Activated CD8-positive, alpha-beta memory T cell treated with anti-CD3 and anti-CD28 coated beads for 24 hours (primary cell): Measurements from ENCODE around the gene POPDC3.
"Not testable (repeated sequence)": the region's sequence is repeated elsewhere in the genome, so short reads cannot be mapped to it uniquely, and the experiment has no call there.

ENCODE experiments used
- DNase-seq: peaks from one replicate; pipeline ENCODE4 v3.0.0-alpha.2; 2020

The POPDC3 gene, protein sequence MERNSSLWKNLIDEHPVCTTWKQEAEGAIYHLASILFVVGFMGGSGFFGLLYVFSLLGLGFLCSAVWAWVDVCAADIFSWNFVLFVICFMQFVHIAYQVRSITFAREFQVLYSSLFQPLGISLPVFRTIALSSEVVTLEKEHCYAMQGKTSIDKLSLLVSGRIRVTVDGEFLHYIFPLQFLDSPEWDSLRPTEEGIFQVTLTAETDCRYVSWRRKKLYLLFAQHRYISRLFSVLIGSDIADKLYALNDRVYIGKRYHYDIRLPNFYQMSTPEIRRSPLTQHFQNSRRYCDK

DNA sequence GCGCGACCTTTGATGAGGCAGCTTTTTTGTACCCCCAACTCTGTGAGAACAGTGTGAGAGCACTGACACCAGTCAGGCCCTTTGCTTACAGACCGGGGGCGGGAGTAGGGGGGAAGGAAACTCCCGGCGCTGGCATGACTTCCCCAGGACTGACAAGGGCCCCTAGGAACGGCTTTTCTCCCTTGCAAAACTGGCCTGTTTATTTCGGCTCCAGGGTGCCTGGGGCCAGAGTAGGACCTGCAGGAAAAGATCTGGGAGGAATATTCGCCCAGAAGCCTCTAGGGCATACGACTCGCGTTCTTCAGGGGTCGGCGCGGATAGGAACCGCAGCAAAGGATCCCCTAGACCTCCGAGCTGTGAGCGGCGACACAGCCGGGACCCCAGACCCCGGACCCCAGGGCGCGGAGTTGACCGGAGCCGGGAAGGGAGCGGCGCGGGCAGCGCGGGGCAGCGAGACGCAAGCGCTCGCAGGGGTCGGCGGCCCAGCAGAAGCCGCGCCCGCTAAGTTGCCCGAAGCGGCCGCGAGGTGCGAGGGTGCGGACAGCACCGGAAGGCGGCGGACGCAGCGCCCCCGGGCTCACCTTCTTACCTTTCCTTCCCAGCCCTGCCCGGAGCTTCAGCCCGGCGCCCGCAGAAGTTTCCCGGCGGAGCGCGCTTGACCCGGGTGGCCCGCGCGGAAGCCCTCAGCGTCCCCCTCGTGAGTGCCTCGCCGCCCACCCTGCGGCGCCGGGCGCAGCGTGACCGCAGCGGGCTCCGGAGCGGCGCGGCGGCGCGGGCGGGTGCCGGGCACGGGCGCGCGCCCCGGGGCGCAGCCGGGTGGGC lies at the start of gene POPDC3:
TSS of gene POPDC3 (minus strand) at position 771 of the 822 bp plus-strand sequence. CDS start 18,105 bp downstream, outside the sequence.
- no peak for DNase-seq

DNA sequence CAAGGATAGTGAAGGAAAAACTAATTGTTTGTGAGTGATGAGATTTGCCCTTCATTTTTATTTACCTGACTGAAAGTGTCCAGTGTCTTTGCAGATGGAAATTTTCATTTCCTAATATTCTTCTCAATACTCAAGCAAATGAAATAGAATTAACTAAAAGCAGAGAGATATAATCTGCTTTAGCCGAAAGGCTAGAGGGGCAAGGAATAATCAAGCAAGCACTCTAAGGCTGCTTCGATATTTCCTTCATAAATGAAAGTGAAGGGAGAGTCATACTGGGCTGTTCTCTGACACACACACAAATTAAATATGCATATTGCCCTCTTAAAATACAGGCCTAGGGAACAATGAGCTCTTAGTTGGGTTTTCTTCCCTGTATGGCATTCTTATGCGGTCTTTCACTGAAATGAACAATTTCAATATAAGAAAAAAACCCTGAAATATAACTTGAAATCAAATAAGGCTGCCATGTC lies 47.5 kb upstream of the POPDC3 start:
- DNase-seq: no peak

DNA sequence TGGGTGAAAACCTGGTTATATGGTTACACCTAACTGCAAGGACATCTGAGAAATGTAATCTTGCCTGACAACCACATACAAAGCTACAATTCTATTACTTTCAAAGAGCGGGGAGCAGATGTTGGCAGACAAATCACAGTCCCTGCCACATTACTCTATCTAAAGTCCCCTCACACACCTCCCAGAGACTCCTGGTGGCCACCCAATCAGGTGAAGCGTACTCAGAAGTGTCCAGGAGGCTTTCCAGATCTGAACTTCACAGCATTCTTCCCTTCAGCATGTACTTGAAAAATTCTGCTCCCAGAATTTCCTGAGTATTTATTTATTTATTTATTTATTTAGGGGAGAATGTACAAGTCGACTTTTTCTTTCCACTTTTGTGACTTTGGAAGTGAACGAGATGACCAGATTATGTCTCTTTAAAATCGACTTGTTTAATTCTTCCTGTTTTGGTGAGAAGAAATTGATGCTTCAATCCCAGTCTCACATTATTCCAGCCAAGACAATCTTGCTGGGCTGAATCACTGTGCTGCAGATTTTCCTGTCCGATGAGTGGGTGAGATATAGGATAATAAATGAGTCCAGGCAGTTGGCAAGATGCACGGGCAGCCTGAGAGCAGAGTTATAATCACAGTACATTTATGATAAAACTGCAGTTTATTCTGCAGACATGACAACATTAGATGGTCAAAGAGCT lies 46.9 kb upstream of the POPDC3 start:
- DNase-seq: no peak

DNA sequence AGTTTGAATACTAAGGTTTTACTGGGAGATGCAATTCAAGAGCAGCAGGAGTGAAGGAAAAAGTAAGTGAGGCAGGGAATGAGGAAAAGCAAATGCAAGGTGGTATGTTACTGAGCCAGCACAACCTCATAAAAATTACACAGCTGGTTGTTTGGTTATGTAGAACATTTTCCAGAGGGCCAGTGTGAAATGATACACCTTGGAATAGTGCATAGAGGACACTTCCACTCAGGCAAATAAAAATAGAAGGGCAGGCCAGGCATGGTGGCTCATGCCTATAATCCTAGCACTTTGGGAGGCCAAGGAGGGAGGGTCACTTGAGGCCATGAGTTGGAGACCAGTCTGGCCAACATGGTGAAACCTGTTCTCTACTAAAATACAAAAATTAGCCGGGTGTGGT lies 43.4 kb upstream of the POPDC3 start:
- no peak for DNase-seq

DNA sequence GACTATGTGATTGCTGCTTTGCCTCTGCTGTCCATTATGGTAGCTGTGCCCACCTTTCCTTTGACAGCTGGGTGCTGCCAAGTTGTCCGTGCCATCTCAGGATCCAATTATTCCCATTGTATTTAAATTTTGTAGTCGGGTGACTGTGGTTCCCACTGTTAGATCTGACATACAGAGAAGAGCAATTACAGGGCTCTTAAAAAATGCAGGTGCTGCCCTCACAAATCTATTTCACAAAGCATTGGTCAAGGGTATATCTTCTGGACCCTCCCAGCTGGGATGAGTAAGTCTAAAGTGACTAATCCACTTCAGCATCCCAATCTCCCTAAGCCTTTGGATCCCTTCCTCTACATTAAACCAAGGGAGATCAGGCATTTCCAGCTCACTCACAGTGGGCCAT lies 41.4 kb upstream of the POPDC3 start:
- not testable (repeated sequence) for DNase-seq

DNA sequence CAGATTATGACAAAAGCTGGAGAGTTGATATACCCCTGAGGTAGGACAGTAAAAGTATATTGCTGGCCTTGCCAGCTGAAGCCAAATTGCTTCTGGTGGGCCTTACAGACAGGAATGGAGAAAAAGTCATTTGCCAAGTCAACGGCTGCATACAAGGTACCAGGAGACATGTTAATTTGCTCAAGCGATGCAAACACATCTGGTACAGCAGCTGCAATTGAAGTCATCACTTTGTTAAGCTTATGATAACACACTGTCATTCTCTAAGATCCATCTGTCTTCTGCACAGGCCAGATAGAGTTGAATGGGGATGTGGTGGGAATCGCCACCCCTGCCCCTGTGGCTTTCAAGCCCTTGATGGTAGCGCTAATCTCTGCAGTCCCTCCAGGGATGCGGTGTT lies 40.4 kb upstream of the POPDC3 start:
- no peak for DNase-seq

DNA sequence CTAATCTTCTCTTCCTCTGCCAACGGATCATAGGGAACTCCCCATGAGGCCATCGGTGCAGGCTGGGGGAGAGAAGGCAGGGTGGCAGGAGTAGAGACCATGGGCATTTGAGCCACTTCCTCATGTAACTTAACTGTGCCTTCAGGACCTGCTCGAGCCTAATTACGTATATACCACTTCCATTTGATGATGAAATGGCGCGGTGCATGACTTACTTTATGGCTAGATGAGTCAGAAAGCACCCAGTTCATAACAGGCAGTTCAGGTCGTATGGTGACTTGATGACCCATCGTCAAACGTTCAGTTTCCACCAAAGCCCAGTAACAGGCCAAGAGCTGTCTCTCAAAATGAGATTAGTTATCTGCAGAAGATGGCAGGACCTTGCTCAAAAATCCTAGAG lies 39.4 kb upstream of the POPDC3 start:
- DNase-seq: not testable (repeated sequence)

DNA sequence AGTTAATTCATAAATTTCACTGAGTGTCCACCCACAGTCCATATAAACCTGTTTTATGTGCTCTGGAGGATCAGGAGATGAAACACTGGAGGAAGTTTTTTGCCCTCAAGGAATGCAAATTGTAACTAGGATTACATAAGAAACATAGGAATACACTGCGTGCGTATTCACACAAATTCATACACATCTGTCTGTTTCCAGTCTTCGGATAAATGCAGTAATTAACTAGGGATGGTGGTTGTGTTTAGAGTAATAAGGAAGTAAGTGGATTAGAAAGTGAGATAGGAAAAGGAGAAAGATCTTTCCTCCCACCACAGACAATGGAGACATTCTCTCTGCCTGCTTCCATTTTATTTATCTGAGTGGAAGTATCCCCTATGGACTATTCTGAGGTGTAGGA lies 35.7 kb upstream of the POPDC3 start:
- DNase-seq: no peak

DNA sequence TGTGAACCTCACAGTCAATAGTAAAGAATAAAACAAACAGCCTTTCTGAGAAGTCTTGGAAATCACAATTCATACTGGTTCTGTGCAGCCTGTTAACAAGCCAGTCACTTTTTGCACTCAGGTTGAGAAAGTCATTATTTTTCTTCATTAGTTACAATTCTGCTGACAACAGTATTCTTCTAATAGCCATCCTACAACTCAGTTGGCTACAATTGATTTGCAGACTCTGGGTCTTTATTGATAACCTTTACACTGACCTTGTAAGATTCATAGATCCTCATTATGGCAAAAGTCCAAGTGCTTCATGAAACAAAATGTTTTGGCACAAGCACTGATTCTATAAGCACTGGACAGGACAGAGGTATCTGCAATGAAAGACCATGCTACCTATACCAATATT lies 34.9 kb upstream of the POPDC3 start:
- no peak for DNase-seq

DNA sequence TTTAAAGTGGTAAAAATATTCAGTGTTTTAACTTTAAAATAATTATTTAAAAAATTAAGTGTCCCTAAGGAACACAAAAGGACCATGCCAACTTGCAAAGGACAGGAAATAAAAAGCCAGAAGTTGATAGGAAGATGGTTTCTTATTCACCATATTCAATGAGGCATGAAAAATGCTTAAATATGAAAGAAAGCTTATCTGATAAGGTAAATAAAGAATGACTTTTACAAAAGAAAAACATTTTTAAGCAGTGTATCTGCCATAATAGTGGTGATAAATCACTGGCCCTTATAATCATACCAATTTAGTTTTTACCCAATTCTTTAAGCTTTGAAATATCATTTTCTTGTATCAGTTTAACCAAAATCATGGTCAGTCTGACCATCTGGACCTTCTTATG lies 33.5 kb upstream of the POPDC3 start:
- no peak for DNase-seq

DNA sequence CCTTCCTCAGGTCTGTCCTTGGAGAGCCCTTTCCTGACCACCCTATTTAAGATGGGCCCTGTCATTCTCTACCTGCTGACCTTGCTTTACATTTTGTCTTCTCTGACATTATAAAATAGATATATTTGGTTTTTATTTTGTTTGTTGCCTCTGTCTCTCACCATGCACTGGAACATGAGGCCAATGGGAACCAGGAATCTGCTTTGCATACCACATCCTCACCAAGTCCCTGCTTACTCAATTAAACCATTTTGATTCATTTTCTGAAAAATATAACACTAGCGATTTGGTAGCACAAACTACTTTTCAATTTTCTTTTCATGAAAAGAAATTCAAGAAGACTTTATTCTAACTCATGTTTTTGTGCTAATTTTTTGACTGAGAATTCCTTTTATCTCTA lies 32.8 kb upstream of the POPDC3 start:
- DNase-seq: no peak

DNA sequence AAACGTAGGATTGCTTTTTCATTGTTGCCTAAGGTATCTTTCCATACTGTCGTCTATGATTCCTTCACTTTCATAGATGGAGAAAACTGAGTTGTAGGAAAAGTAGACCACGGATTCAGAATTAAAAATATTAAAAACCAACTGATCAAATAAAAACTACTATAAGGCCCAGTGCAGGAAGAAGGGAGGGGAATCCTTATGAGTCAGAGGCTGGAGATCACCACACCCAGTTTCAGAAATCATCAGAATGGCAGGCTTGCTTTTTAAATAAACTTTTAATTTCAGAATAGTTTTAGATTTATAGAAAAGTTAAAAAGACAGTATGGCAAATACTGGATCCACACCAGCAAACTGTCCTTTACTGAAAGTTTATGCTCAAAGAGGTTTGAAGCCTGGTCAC lies 32.0 kb upstream of the POPDC3 start:
- DNase-seq: no peak

DNA sequence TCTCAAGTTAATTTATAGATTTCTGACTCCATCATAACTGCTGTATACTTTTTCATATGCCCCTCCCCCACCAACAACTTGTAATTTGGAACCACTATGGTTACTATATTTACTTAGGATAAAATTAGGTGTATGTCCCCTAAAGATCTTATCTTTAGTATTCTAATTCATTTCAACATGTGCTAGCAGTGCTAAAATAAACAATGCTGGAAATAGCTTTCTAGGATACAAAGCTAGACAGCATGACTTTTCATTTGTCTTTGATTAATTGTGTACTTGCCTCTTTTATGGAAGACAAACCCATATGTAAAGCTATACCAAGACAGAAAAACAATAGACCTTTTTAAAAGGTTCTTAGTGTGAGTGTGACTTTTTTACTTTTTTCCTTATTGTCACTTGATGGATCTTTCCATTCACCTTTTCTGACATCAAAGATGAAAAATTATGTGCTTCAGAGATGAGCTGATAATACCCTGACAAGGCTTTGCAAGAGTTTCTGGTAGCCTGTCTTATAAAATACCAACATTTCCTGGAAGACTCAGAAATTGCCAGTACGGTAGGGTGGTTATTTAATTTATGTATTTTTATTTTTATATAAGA lies 31.2 kb upstream of the POPDC3 start:
- no peak for DNase-seq

DNA sequence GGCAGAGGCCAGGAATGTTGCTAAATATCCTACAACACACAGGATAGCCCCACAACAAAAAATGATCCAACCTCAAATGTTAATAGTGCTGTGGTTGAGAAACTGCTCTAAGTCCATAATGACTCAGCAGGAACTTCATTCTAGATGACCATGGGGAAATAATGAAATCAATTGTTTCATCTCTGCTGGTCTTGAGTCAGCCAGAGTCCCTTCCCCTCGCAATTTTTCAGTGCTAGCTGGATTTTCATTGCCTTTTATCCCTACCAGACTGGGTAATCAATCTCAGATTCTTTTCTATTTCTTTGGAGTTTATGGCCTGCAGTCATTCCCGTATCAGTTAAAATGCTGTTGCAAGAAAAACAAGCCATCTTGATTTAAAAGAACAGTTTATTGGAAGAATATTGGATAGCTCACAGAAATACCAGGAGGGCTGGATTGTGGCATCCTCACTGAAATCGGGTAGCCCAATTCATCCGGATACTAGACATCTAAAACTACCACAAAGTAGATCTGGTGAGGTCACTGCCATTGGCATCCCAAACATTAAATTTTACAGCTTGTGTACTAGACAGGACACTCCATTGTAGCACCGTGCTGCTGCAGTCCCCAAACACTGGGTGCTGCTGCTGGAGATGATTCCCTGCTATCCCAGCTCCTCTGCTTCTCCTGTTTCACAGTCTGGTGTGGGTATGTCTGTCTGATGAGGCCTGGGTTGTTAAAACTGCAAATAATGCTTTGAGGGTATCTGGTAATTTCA lies 30.3 kb upstream of the POPDC3 start:
- no peak for DNase-seq

DNA sequence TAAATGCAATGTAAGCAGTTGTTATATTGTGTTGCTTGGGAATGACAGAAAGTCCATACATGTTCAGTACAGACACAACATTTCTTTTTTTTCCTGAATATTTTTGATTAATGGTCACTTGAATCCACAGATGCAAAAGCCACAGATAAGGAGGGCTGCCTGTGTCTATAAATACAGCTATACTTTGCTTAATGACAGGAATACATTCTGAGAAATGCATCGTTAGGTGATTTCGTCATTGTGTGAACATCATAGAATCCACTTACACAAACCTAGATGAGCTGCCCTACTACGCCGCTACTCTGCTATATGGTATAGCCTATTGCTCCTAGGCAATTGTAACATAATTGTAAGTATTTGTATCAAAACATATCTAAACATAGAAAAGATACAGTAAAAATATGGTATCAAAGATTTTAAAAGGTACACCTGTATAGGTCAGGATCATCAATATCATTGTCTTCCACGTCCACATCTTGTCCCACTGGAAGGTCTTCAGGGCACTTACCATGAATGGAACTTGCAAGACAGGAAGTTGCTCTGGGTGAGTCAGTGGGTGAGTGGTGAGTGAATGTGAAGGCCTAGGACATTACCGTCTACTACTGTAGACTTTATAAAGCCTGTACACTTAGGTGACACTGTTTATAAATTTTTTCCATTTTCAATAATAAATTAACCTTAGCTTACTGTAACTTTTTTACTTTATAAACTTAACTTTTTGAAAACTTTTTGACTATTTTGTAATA lies 27.9 kb upstream of the POPDC3 start:
- DNase-seq: no peak

DNA sequence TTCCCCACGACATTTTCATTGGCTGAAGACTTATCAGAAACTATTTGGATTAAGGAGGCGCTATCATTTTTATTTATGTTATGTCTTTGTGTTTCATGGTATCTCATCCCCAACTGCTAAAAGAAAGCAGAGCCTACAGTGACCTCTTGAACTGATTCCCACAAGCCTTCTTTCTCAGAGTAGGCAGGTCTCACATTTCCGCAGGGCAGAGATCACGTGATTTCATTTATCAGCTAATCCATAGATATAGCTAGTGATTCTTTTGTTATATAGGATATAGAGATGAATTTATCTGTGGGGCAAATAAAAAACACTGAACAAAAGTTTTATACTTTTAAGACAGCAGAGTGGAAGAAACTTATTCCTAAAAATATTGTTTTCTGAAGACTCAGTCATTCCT lies 25.0 kb upstream of the POPDC3 start:
- DNase-seq: no peak

DNA sequence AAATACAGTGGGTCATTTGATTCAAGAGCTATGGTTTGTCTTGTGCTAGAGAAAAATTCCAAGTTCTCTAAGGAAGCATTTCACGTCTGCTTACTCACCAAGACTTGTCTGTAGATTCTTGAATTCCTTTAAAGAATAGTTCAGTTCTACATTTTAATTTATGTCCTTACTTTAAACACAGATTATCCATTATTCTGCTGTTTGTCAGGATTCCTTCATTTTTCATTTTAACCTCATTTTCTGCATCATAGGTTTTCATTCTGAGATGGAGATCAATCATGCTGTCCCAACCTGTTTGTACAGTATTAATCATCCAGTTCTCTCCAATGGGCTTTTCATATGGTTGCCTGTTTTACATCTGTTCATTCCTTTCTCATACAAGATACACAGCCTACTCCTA lies 24.5 kb upstream of the POPDC3 start:
- DNase-seq: no peak

DNA sequence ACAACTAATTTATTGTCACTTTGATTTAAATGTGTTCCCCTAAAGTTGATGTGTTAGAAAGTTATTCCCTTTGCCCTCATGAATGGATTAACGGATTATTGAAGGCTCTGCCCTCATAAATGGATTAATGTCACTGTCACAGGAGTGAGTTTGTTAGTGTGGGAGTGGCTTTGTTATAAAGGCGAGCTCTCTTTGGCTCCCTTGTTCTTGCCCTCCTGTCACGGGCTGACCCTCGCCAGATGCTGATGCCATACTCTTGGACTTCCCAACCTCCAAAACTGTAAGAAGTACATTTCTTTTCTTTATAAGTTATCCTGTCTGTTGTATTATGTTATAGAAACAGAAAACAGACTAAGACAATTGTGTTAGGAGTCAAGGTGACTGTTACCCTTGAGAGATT lies 22.7 kb upstream of the POPDC3 start:
- no peak for DNase-seq

DNA sequence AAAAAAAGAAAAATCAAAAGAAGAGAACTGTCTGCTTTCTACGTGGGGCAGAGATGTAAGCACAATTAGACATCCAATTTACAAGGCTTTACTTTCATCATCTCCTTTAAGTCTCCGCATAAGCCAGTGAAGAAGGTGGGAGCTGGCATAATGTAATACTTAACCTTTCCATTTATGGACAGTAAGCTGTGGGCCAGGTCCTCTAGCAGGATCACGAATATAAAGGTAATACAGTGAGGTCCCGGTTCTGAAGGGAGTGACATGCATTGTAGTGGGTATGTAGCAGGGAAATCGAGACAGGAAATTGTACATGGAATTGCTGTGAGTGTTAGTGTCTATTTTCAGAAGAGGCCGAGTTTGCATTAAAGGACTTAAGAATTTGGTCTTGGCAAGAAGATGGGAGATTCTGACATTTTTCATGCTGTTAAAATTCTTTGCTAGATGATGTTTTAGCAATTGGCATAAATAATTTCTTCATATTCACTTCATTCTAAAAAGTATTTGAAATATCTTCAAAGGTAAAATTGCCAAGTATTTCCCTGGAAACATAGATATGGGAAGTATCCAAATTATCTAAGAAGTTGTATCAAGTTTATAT lies 20.4 kb upstream of the POPDC3 start:
- no peak for DNase-seq

DNA sequence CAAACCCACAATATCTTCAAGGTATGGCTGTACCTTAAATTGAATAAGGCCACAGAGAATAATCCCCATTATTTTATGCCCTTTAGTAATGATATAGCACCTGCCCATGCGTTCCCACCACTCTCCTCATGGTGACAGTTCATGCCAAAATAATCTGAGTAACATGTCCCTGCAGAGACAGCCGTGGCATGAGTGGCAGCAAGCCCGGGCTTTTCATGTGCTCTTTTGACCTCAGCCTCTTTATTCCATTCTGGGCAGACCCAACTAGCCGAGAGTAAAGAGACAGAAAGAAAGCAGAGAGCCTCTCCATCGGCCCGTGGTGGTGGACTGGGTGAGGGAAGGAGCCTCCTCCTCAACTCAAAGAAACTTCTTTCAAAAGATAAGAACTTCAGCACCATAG lies 19.9 kb upstream of the POPDC3 start:
- no peak for DNase-seq

DNA sequence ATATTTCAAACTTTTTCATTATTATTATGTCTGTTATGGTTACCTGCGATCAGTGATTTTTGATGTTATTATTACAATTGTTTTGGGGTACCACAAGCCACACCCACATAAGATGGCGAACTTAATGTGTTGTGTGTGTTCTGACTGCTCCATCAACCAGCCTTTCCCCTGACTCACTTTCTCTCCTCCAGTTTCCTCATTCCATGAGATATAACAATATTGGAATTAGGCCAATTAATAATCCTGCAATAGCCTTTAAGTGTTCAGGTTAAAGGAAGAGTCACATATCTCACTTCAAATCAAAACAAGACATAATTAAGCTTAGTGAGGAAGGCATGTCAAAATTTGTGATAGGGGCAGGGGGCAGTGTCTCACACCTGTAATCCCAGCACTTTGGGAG lies 16.3 kb upstream of the POPDC3 start:
- no peak for DNase-seq
